GM12878 (cell line): ENCODE measurements around the gene SMTNL1. TPM values are rescaled to one million over a fixed set of nuclear protein-coding genes. Genes with fewer than 3 reads are reported as not detected.

Experiments used
- ATF7 ChIP-seq: fragments of 450-650 bp; IDR thresholded peaks from 2 replicates; pipeline ENCODE4 v1.6.1; 2016; ENCODE audit warnings: low read depth, mild to moderate bottlenecking
- BCL3 ChIP-seq: IDR thresholded peaks from 2 replicates; pipeline ENCODE4 v1.6.1; 2011; ENCODE audit warnings: borderline replicate concordance, low read depth, mild to moderate bottlenecking, moderate library complexity, low read length; ENCODE audit not compliant: insufficient read depth, poor library complexity, severe bottlenecking
- CTCF ChIP-seq, 3 experiments: IDR thresholded peaks in 2 of 3; conservative IDR thresholded peaks in 1 of 3; 2 replicates each; pipeline ENCODE4 v1.5.1; 2011; ENCODE audit warnings: low read depth in 3 of 3, low read length in 3 of 3, mild to moderate bottlenecking in 3 of 3, control low read depth in 2 of 3, moderate library complexity in 2 of 3, inconsistent platforms in 1 of 3, mixed read lengths in 1 of 3; ENCODE audit not compliant: control insufficient read depth in 2 of 3, insufficient read depth in 1 of 3; ENCODE audit errors: extremely low read depth in 1 of 3
- E2F4 ChIP-seq: IDR thresholded peaks from 2 replicates; pipeline ENCODE4 v1.6.1; 2012; ENCODE audit warnings: low read depth, low read length, improper control_type of control experiment
- EED ChIP-seq: sonication (generic); IDR thresholded peaks from 2 replicates; pipeline ENCODE4 v1.6.1; 2016; ENCODE audit warnings: antibody characterized with exemption, low read depth
- ESRRA ChIP-seq: IDR thresholded peaks from 2 replicates; pipeline ENCODE4 v1.6.1; 2012; ENCODE audit warnings: mild to moderate bottlenecking, low read length, improper control_type of control experiment
- FOS ChIP-seq: IDR thresholded peaks from 3 replicates; pipeline ENCODE4 v1.6.1; 2011; ENCODE audit warnings: borderline replicate concordance; ENCODE audit not compliant: insufficient read length; ENCODE audit errors: extremely low read depth
- FOXM1 ChIP-seq: IDR thresholded peaks from 2 replicates; pipeline ENCODE4 v1.6.1; 2012; ENCODE audit warnings: low read depth, mild to moderate bottlenecking, inconsistent platforms, low read length, moderate library complexity
- IKZF1 ChIP-seq: fragments of 450-650 bp; conservative IDR thresholded peaks from 2 replicates; pipeline ENCODE4 v1.6.1; 2017; ENCODE audit warnings: antibody characterized with exemption, mild to moderate bottlenecking
- NFIC ChIP-seq: IDR thresholded peaks from 2 replicates; pipeline ENCODE4 v1.6.1; 2012; ENCODE audit warnings: low read depth, mild to moderate bottlenecking, inconsistent platforms, low read length, moderate library complexity
- NR2F1 ChIP-seq: fragments of 450-650 bp; conservative IDR thresholded peaks from 2 replicates; pipeline ENCODE4 v1.6.1; 2017; ENCODE audit warnings: mild to moderate bottlenecking
- POLR2AphosphoS2 ChIP-seq: IDR thresholded peaks from 2 replicates; pipeline ENCODE4 v1.6.1; 2011; ENCODE audit warnings: low read depth, mild to moderate bottlenecking, low read length, improper control_type of control experiment, moderate library complexity
- RAD21 ChIP-seq: IDR thresholded peaks from 2 replicates; pipeline ENCODE4 v1.6.1; 2011; ENCODE audit warnings: mild to moderate bottlenecking, low read depth, low read length, moderate library complexity; ENCODE audit not compliant: insufficient read depth
- RCOR1 ChIP-seq: conservative IDR thresholded peaks from 2 replicates; pipeline ENCODE4 v1.6.1; 2012; ENCODE audit warnings: low read depth, low read length, improper control_type of control experiment
- REST ChIP-seq: IDR thresholded peaks from 2 replicates; pipeline ENCODE4 v1.6.1; 2012; ENCODE audit warnings: mild to moderate bottlenecking, low read depth, low read length
- SIX5 ChIP-seq: IDR thresholded peaks from 2 replicates; pipeline ENCODE4 v1.6.1; 2011; ENCODE audit warnings: mild to moderate bottlenecking, low read depth, low read length, moderate library complexity; ENCODE audit not compliant: severe bottlenecking
- SREBF1 ChIP-seq: IDR thresholded peaks from 2 replicates; pipeline ENCODE4 v1.6.1; 2012; ENCODE audit warnings: mild to moderate bottlenecking, low read length
- SRF ChIP-seq, 2 experiments: IDR thresholded peaks; 2 replicates each; pipeline ENCODE4 v1.6.1; 2011; ENCODE audit warnings: low read depth in 2 of 2, low read length in 2 of 2, mild to moderate bottlenecking in 1 of 2, moderate library complexity in 1 of 2
- YBX1 ChIP-seq: fragments of 450-650 bp; IDR thresholded peaks from 2 replicates; pipeline ENCODE4 v1.6.1; 2016; ENCODE audit warnings: antibody characterized with exemption
- polyA plus RNA-seq, 11 experiments: library from polyadenylated mRNA; depleted of rRNA in 4 of 11; unstranded in 6 of 11; stranded (reverse) in 5 of 11; fragments of >200 nt; fragmentation: Nextera tagmentation in 4 of 11; fragmentation: Illumina TruSeq in 1 of 11; extraction: Ambion mirVana in 4 of 11; extraction: Trizol in 1 of 11; gene quantifications; 1 replicate in 1 of 11; 2 replicates in 10 of 11; pipeline versions ENCODE4 v1.2.1 to v1.2.3, GENCODE V29; 2011 to 2016; ENCODE audit warnings: inconsistent platforms in 2 of 11, missing spikeins in 2 of 11, low read depth in 1 of 11
- total RNA-seq, 4 experiments: library from RNA; depleted of rRNA in 3 of 4; stranded (reverse); fragments of >200 nt in 3 of 4; fragmentation: Illumina TruSeq in 1 of 4; extraction: Trizol in 1 of 4; gene quantifications; 2 replicates each; pipeline versions ENCODE4 v1.2.1 to v1.2.3, GENCODE V29; 2013 to 2021
- TF ChIP-seq, protein P1 (sequence below): IDR thresholded peaks from 2 replicates; pipeline ENCODE4 v1.6.1; 2011; ENCODE audit warnings: mild to moderate bottlenecking, low read depth, low read length, moderate library complexity; ENCODE audit not compliant: insufficient replicate concordance

The SMTNL1 gene
- total and polyA plus RNA-seq, 10 of the 15 experiments (the other 5 are each of a cell fraction or from before 2014, with no cell fraction given) = 0.06 to 0.17 (median 0.10) TPM; not detected in 7

GRCh38 chr11:57567515-57568329 lies 30.3 kb downstream of the SMTNL1 start, which contains the start of gene UBE2L6 (continued):
- TF ChIP-seq REST = no peak
- TF ChIP-seq SRF (IDR thresholded peaks at IDR 0.05; ENCODE audit: low read depth in 2 of 2, low read length in 2 of 2) = 0 out of 4 replicates have a peak, but pooled peaks of 1 of the 2 experiments have one; percentile 7
- TF ChIP-seq E2F4 = no peak
- no peak for TF ChIP-seq POLR2AphosphoS2
- TF ChIP-seq FOS = no peak
- no peak for TF ChIP-seq SIX5
- no peak for TF ChIP-seq RAD21
- TF ChIP-seq NR2F1 = 0 out of 2 replicates have a peak, but pooled peaks have one; percentile 51
- TF ChIP-seq CTCF (IDR thresholded peaks at IDR 0.05 in 2 of 3, conservative IDR thresholded peaks at IDR 0.05 in 1 of 3; ENCODE audit: control insufficient read depth in 2 of 3, extremely low read depth in 1 of 3, insufficient read depth in 1 of 3, low read depth in 3 of 3, low read length in 3 of 3) = peak in 2 of 3 experiments; percentile 43 to 66; a peak in 3 of 6 replicates
- TF ChIP-seq NFIC = no peak
- TF ChIP-seq YBX1 = no peak
- TF ChIP-seq SREBF1 = no peak
- no peak for TF ChIP-seq EED
- peak; percentile 71 for TF ChIP-seq IKZF1
- TF ChIP-seq ESRRA = no peak
- TF ChIP-seq BCL3 = no peak
- no peak for TF ChIP-seq ATF7
- TF ChIP-seq RCOR1 = 0 out of 2 replicates have a peak, but pooled peaks have one; percentile 56
- TF ChIP-seq FOXM1 = no peak
- TF ChIP-seq, protein P1, sequence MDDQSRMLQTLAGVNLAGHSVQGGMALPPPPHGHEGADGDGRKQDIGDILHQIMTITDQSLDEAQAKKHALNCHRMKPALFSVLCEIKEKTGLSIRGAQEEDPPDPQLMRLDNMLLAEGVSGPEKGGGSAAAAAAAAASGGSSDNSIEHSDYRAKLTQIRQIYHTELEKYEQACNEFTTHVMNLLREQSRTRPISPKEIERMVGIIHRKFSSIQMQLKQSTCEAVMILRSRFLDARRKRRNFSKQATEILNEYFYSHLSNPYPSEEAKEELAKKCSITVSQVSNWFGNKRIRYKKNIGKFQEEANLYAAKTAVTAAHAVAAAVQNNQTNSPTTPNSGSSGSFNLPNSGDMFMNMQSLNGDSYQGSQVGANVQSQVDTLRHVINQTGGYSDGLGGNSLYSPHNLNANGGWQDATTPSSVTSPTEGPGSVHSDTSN = no peak
